A673 (cell line): ENCODE data around the gene EFCAB6. TPM values are rescaled to one million over a fixed set of nuclear protein-coding genes. Genes with fewer than 3 reads are reported as not detected.

Experiments
- BruUV-seq: library from RNA; stranded (reverse); fragments of 400-500 nt; replicated peaks from 2 replicates; lab custom pipeline; 2021; lab: Mats Ljungman, UMichigan
- CTCF ChIA-PET: fragments of 300-600 bp; sonication (Branson Sonifier 250); formaldehyde crosslinking; loops from one replicate; lab custom pipeline; 2022; ENCODE audit warnings: antibody characterized with exemption; lab: Charles Lee
- POLR2A ChIA-PET: fragments of 300-600 bp; sonication (Branson Sonifier 250); formaldehyde crosslinking; loops from one replicate; lab custom pipeline; 2022; ENCODE audit warnings: antibody characterized with exemption; ENCODE audit not compliant: low non-redundant PET; lab: Charles Lee
- DNase-seq: peaks from one replicate; pipeline ENCODE4 v3.0.0-alpha.2; 2015; ENCODE audit warnings: low spot score
- H3K27ac ChIP-seq: fragments of 200-600 bp; sonication (generic); 2 replicates; pipeline ENCODE4 v1.5.1; 2016; ENCODE audit warnings: mixed run types, low read depth, mild to moderate bottlenecking, mixed read lengths, antibody characterized with exemption, low read length; ENCODE audit not compliant: poor library complexity, severe bottlenecking
- H3K27me3 ChIP-seq: fragments of 200-600 bp; sonication (generic); replicated peaks from 2 replicates; pipeline ENCODE4 v1.6.1; 2017; ENCODE audit warnings: mixed run types, low read depth, mild to moderate bottlenecking, mixed read lengths, antibody characterized with exemption, low read length; ENCODE audit not compliant: insufficient read depth, poor library complexity
- H3K36me3 ChIP-seq: fragments of 200-600 bp; sonication (generic); 2 replicates; pipeline ENCODE4 v1.6.1; 2016; ENCODE audit warnings: mixed run types, mild to moderate bottlenecking, mixed read lengths, antibody characterized with exemption, low read length; ENCODE audit not compliant: insufficient read depth, poor library complexity, severe bottlenecking
- H3K4me1 ChIP-seq: fragments of 200-600 bp; sonication (generic); 2 replicates; pipeline ENCODE4 v1.6.1; 2017; ENCODE audit warnings: mixed run types, mild to moderate bottlenecking, mixed read lengths, antibody characterized with exemption, low read length; ENCODE audit not compliant: insufficient read depth, poor library complexity, severe bottlenecking
- H3K4me3 ChIP-seq: fragments of 200-600 bp; sonication (generic); 2 replicates; pipeline ENCODE4 v1.5.1; 2016; ENCODE audit warnings: low read depth, mixed run types, mild to moderate bottlenecking, mixed read lengths, low read length; ENCODE audit not compliant: poor library complexity, severe bottlenecking
- H3K9me3 ChIP-seq: fragments of 200-600 bp; sonication (generic); 2 replicates; pipeline ENCODE4 v1.6.1; 2016; ENCODE audit warnings: mixed run types, low read depth, mild to moderate bottlenecking, mixed read lengths, antibody characterized with exemption, low read length; ENCODE audit not compliant: poor library complexity, severe bottlenecking
- EZH2 ChIP-seq: fragments of 200-600 bp; sonication (generic); IDR thresholded peaks from 2 replicates; pipeline ENCODE4 v1.6.1; 2017; ENCODE audit warnings: borderline replicate concordance, low read depth, mild to moderate bottlenecking, mixed read lengths, antibody characterized with exemption, low read length; ENCODE audit not compliant: poor library complexity, severe bottlenecking
- intact Hi-C: fragments of 100-400 bp; cut with micrococcal nuclease; formaldehyde crosslinking; loops from one replicate; pipeline ENCODE4 v1.10.0; 2022; ENCODE audit not compliant: unreplicated experiment
- total RNA-seq: library from RNA; stranded (reverse); gene quantifications from 2 replicates; pipeline ENCODE4 v1.2.3, GENCODE V29; 2021
- TF ChIP-seq, protein P1 (sequence below): fragments of 300-800, 200-600 bp; sonication (generic); conservative IDR thresholded peaks from 2 replicates; pipeline ENCODE4 v1.5.1; 2017; ENCODE audit warnings: low read depth, mild to moderate bottlenecking, antibody characterized with exemption, low read length, moderate library complexity, mixed read lengths

The EFCAB6 gene
- total RNA-seq, 1 experiment from 2014 or later: 0.41 TPM

DNA sequence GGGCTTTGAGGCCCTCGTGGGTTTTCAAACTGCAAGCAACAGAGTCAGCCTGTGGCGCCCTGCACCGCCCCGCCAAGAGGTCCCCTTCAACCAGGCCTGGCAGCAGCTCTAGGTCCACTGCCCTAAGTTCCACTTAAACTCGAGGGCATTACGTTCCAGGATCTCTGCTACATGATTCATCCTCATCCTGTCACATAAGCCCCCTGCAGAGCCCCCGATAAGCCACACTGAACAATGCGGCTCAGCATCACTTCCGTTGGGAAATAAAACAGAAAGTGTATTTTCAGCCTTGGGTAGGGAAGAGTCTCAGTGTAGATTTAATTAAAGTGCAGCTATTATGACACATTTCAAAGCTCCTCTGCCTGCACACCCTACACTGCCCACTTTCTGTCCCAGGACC lies 25.6 kb upstream of the EFCAB6 start:
- no TSS peak for BruUV-seq
- DNase-seq: peak; percentile 77
- intact Hi-C loops: no loop called here

DNA sequence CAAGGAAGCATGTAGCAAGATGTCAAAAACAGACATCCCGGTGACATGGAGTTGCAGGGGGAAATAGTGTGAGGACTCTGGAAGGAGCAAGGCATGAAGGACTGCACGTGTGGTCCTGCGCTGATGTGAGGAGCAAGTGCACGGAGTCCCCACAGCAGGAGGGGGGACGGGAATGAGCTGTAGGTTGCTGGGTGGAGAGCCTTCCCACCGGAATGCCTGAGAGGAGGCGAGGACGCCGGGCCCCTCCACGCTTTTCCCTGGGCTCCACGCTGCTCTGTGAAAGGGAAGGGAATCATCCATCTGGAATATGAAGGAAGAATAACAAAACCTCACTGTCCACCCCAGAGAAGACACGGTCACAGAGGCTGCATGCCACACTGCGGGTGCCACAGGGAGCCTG lies 23.6 kb upstream of the EFCAB6 start:
- CTCF ChIA-PET: no interaction called here
- Histone ChIP-seq H3K36me3 (no peaks in the 10 kb centered on the region), H3K27ac (no peak overlapping the region), H3K9me3 (no peaks in the 10 kb centered on the region), H3K4me1 (peaks cover 12% of the 10 kb centered on the region), H3K4me3 (no peak overlapping the region), H3K27me3 (no peaks in the 10 kb centered on the region)
- POLR2A ChIA-PET: no interaction called here
- intact Hi-C loops: no loop called here
- no peak for DNase-seq
- BruUV-seq: no TSS peak
- TF ChIP-seq, protein P1, sequence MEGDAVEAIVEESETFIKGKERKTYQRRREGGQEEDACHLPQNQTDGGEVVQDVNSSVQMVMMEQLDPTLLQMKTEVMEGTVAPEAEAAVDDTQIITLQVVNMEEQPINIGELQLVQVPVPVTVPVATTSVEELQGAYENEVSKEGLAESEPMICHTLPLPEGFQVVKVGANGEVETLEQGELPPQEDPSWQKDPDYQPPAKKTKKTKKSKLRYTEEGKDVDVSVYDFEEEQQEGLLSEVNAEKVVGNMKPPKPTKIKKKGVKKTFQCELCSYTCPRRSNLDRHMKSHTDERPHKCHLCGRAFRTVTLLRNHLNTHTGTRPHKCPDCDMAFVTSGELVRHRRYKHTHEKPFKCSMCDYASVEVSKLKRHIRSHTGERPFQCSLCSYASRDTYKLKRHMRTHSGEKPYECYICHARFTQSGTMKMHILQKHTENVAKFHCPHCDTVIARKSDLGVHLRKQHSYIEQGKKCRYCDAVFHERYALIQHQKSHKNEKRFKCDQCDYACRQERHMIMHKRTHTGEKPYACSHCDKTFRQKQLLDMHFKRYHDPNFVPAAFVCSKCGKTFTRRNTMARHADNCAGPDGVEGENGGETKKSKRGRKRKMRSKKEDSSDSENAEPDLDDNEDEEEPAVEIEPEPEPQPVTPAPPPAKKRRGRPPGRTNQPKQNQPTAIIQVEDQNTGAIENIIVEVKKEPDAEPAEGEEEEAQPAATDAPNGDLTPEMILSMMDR: no peak
- TF ChIP-seq EZH2: no peak

More for the DNA sequence above, 25.6 kb upstream of the EFCAB6 start:
- Histone ChIP-seq H3K36me3 (no peaks in the 10 kb centered on the region), H3K27me3 (no peaks in the 10 kb centered on the region), H3K27ac (no peak overlapping the region), H3K4me1 (peaks cover 12% of the 10 kb centered on the region), H3K4me3 (no peak overlapping the region), H3K9me3 (no peaks in the 10 kb centered on the region)
- ChIA-PET CTCF (interaction anchor here (0.6 kb wide), 1 partner anchor 641 kb away, joined by 3 read pairs; no protein-coding TSS in a partner anchor), POLR2A (no interaction called here)
- TF ChIP-seq EZH2: no peak
- TF ChIP-seq, protein P1: no peak

DNA sequence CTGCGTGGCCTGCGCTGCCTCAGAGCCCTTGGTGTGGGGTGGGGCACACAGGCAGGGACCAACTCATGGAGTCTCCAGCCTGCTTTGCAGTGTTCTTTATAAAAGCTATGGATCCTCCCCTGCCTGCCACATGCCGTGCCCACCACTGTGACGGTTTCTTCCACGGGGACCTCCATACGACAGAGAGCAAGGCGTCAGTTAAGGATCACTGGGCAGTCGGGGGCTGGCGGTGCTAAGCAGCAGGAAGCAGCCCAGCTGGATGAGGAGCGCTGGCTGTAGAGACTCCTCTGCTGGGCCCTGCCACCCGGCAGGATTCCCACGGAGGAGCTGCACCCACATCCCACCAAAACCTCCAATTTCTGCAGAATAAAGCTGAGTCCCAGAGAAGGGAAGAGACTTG lies 23.1 kb upstream of the EFCAB6 start:
- CTCF ChIA-PET: interaction anchor here (0.6 kb wide), 1 partner anchor 107 kb away, joined by 3 read pairs; no protein-coding TSS in a partner anchor
- no peaks in the 10 kb centered on the region for H3K27me3 ChIP-seq

More for the DNA sequence above, 23.1 kb upstream of the EFCAB6 start:
- POLR2A ChIA-PET: no interaction called here
- peaks cover 12% of the 10 kb centered on the region for H3K4me1 ChIP-seq
- no peaks in the 10 kb centered on the region for H3K9me3 ChIP-seq
- no peak overlapping the region for H3K27ac ChIP-seq
- intact Hi-C loops: no loop called here
- no peaks in the 10 kb centered on the region for H3K36me3 ChIP-seq
- no peak overlapping the region for H3K4me3 ChIP-seq
- no peak for DNase-seq
- BruUV-seq: no TSS peak
- TF ChIP-seq, protein P1: no peak
- no peak for TF ChIP-seq EZH2
